ENCODE data around the gene SEPHS2.
A peak's percentile ranks its signal among the peaks of the same experiment; 100 is the strongest.

Gene SEPHS2

GRCh38 chr16:30407102-30407803 is 38.4 kb downstream of the SEPHS2 start, which contains the start of gene ZNF771:
ZNF771 (plus strand) TSS chr16:30407606; CDS start chr16:30408054, 448 bp downstream.
- TF ChIP-seq CTCF (IDR thresholded peaks at IDR 0.05; ENCODE audit: low read depth, low read length, missing control alignments), result peak; percentile 20
- peak; percentile 37 for DNase-seq (ENCODE audit: low read depth)
- peak within 1 kb of the TSS; percentile 66 for H3K4me3 ChIP-seq (ENCODE audit: low read depth, low read length)

GRCh38 chr16:30406795-30407101 is 38.9 kb downstream of the SEPHS2 start:
- peak overlapping the region; percentile 66 for H3K4me3 ChIP-seq (ENCODE audit: low read depth, low read length)
- DNase-seq (ENCODE audit: low read depth), result no peak
- no peak for TF ChIP-seq CTCF (IDR thresholded peaks at IDR 0.05; ENCODE audit: low read depth, low read length, missing control alignments)

GRCh38 chr16:30401768-30402425 is 43.8 kb downstream of the SEPHS2 start:
- DNase-seq (ENCODE audit: low read depth), result no peak
- no peak overlapping the region for H3K4me3 ChIP-seq (ENCODE audit: low read depth, low read length)
- TF ChIP-seq CTCF (IDR thresholded peaks at IDR 0.05; ENCODE audit: low read depth, low read length, missing control alignments), result no peak

GRCh38 chr16:30399435-30400186 is 46.1 kb downstream of the SEPHS2 start:
- TF ChIP-seq CTCF (IDR thresholded peaks at IDR 0.05; ENCODE audit: low read depth, low read length, missing control alignments), result no peak
- peak overlapping the region; percentile 57 for H3K4me3 ChIP-seq (ENCODE audit: low read depth, low read length)
- no peak for DNase-seq (ENCODE audit: low read depth)

GRCh38 chr16:30398661-30399434 is 46.8 kb downstream of the SEPHS2 start:
- no peak for TF ChIP-seq CTCF (IDR thresholded peaks at IDR 0.05; ENCODE audit: low read depth, low read length, missing control alignments)
- DNase-seq (ENCODE audit: low read depth), result no peak
- no peak overlapping the region for H3K4me3 ChIP-seq (ENCODE audit: low read depth, low read length)

- TF ChIP-seq CTCF (IDR thresholded peaks at IDR 0.05; ENCODE audit: low read depth, low read length, missing control alignments), result no peak
- DNase-seq (ENCODE audit: low read depth), result no peak
- H3K4me3 ChIP-seq (ENCODE audit: low read depth, low read length), result no peak overlapping the region
Observed at GRCh38 chr16:30397776-30398660, 47.7 kb downstream of the SEPHS2 start.
